KG1 (cell line): ENCODE results near the gene BTBD18.
A peak's percentile ranks its signal among the peaks of the same experiment; 100 is the strongest.

Experiments used
- DNase-seq: peaks from one replicate; lab custom pipeline; 2025; lab: John Stamatoyannopoulos, UW

The BTBD18 gene

GRCh38 chr11:57776031-57776521, 24.5 kb upstream of the BTBD18 start:
- DNase-seq = no peak

- DNase-seq = no peak
Measured at GRCh38 chr11:57775491-57775890, 23.9 kb upstream of the BTBD18 start.

GRCh38 chr11:57773026-57773598, 21.5 kb upstream of the BTBD18 start:
- no peak for DNase-seq

DNA sequence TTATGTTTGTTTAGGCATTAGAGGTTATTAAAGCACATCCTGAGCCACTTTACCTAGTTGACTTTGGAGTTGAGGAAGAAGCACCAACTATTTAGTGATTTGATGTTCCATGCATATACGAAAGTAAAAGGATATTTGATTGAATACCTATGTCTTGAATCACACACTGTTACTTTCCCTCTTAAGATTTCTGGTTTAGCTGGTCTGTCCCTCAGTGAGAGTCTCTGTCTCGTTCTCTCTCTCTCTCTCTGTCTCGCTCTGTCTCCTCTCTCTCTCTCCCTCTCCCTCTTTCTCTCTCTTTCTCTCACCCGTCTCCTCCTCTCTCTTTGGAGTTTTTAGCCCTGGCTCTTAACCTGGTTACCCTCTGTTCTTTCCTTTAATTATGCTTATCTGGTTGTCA, 20.9 kb upstream of the BTBD18 start:
- DNase-seq = no peak

DNA sequence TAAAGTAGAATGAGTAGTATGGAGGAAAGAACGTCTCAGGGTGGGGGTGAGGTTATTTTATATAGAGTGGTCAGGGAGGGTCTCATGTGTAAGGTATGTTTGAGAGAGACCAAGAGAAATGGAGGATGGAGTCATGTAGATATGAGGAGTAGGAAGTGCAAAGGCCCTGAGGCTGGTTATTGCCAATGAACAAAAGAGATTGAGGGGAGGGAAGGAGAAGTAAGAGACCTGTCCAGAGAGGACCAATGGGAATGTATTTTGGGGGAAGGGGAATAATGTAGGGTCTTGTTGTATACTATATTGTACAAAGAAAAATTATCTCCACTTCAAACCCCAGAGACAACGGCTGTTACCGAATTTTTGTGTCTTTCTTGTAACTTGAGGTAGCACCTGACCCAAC, 19.7 kb upstream of the BTBD18 start:
- DNase-seq = no peak

DNA sequence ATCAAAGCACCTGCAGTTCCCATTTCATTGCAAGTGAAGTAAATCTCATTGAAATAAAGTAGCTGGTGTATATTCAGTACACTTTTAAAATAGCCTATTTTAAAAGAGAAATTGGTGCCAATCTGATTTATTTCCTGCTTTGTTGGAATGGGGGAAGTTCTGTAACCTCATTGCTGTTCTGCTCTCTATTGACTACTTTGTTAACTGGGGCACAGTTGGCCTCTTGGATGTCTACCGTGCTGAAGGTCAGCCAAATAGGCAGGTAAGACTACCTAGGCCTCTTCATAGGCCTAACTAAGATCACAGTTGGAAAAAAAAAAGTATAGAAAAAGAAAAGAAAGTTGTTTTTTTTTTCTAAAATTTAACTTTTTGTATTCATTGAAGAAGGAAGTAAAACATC, 19.2 kb upstream of the BTBD18 start:
- DNase-seq = no peak

GRCh38 chr11:57764972-57765371, 13.4 kb upstream of the BTBD18 start:
- no peak for DNase-seq

DNA sequence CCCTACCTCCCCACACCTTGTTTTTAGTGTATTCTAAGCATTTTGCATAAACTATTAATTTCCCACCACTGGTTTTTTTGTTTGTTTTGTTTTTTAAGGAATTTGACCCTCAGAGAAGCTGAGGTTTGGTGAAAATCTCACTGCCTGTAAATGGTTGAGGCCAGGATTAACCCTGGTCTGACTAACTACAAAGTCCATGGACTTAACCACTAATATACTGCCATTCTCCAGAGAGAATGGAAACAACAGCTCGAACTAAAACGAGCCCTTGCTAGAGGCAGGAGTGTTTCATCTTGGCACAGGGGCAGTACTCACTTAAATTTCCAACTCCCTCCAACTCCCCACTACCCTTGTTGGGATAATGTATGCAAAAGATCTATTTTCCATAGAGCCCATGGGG, 12.9 kb upstream of the BTBD18 start:
- no peak for DNase-seq

- DNase-seq = no peak
Measured at GRCh38 chr11:57764021-57764420, 12.4 kb upstream of the BTBD18 start.

DNA sequence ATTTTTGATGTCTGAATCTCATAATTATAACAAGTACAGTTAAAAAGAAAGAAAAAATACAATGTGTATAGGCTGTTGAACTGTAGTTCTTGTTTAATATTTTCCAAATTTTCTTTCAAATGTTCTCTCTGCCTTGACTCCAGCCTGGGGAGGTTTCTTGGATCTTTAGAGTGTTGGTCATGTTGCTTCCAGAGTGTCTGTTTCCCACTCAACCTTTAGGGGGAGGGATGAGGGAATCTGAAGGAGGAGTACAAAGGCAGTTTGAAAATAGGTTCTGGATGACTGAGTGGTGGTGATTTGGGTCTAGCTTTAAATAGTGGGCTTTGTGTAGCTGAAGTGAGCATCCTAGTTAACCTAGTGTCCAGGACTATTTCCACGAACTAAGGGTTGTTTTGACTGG, 11.9 kb upstream of the BTBD18 start:
- no peak for DNase-seq

- DNase-seq = no peak
Measured at GRCh38 chr11:57762235-57762861, 10.7 kb upstream of the BTBD18 start.

GRCh38 chr11:57761301-57762234, 9.9 kb upstream of the BTBD18 start, which contains the start of gene CTNND1:
Gene CTNND1, plus strand, starts transcription at chr11:57761802. Its CDS starts 29,677 bp downstream, at chr11:57791479.
- DNase-seq = no peak

GRCh38 chr11:57758174-57758573, 6.6 kb upstream of the BTBD18 start:
- DNase-seq = no peak

DNA sequence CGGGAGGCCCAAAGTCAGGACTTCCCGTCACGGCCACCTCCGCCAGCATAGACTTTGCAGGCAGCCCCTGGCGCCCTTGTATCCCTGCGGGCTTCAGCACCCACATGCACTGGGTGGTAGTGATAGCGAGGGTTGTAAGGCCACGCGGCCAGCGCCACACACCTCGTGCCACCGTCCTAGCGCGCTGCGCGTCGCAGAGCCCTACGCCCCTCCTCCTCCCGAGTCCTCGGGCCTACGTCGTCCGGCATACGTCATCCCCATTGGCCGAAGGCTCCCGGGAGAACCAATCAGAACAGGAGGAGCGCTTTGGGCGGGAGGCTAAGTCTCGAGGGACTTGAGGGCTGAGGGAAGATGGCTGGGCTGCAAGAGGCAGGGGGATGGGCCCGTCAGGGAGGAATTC, 1.3 kb upstream of the BTBD18 start:
- DNase-seq = no peak

GRCh38 chr11:57751176-57751575, 443 bp downstream of the BTBD18 start:
- no peak for DNase-seq

DNA sequence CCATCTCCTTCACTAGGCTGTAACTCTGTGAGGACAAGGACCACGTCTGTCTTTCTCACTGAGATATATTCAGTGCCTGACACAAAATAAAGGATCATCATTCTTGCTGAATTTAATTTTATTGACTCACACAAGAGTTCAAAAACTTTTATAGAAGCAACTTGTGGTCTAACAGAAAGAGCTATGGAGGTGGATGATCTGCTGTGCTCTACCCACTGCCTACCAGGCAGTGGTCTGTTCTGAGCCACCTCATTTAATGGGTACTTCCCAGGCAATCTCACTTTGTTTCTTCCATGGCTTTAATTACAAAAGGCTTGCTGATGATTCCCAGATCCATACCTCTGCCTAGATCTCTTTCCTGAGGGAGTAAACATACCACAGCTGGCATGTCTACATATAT, 4.7 kb downstream of the BTBD18 start:
- no peak for DNase-seq

DNA sequence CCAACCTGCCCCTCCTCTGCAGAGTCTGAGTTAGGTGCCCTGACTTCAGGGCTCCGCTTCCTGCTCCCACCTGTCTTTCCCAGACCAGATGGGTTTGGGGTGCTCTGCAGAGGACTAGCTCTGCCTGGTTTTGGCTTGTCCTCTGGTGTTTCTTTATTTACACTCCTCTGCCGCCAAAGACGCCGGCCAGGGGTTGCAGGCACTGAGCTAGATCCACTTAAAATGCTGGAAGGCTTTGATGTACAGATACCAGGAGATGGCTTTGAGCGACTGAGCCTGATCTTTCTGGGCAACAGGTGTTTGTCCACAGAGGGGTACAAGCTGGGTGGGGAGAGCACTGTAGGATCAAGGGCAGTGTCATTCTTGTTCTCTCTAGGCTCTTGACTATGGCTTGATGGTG, 6.4 kb downstream of the BTBD18 start:
- DNase-seq = no peak

DNA sequence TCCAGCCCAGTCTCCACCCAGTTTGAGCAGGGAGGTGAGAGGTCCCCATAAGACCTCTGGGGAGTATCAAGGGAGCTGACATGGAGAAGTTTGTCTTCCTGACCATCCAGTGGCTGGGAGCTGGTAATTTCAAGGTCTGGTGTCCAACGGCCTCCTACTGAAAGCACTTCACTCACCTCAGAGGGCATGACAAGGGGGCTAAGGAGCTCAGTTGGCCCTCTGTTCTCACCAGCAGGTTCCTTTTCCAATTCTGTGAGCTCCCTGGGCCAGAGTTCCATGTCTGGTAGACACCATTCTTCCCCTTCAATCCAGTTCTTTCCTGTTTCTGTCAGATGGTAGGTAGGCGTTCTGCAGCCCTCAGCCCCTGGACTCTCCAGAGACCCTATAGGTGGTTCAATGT, 7.3 kb downstream of the BTBD18 start:
- no peak for DNase-seq

GRCh38 chr11:57742087-57742452, 9.5 kb downstream of the BTBD18 start:
- no peak for DNase-seq

DNA sequence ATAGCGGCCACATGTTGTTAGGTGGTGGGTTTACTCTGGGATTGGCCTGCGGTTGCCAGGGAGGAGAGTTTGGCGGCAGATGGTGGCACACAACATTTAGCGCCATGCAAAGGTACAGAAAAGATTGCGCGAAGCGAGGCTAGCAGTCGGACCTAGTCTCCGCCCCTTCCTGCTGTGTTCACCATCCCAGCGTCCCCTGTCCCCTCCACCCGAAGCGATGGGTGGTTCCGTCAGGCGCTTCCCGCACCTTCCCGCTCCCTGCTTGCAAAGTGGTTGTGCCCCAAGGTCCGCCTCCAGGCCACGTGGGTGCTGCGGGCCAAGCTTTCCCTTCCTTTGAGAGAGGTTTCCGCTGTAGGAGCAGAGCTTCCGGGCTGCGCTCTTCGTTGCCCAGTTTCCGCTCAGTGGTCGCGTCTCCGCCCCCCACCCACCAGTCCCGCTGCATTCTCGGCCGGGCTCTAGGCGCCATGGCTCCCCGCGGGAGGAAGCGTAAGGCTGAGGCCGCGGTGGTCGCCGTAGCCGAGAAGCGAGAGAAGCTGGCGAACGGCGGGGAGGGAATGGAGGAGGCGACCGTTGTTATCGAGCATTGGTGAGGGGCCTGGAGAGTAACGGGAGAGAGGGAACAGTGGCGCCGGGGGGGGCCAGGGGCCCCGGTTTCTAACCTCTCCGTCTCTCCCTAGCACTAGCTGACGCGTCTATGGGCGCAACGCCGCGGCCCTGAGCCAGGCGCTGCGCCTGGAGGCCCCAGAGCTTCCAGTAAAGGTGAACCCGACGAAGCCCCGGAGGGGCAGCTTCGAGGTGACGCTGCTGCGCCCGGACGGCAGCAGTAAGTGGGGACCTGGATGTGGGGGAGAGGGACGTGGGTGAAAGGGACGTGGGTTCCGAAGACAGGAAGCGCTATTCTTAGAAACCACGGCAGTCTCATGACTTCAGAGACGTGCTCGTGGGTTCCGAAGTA, 10.2 kb downstream of the BTBD18 start, which contains the start of gene SELENOH:
TSS of gene SELENOH (plus strand) at position 360 of the 955 bp plus-strand sequence. CDS start at position 465, 105 bp downstream.
- peak; percentile 99 for DNase-seq

DNA sequence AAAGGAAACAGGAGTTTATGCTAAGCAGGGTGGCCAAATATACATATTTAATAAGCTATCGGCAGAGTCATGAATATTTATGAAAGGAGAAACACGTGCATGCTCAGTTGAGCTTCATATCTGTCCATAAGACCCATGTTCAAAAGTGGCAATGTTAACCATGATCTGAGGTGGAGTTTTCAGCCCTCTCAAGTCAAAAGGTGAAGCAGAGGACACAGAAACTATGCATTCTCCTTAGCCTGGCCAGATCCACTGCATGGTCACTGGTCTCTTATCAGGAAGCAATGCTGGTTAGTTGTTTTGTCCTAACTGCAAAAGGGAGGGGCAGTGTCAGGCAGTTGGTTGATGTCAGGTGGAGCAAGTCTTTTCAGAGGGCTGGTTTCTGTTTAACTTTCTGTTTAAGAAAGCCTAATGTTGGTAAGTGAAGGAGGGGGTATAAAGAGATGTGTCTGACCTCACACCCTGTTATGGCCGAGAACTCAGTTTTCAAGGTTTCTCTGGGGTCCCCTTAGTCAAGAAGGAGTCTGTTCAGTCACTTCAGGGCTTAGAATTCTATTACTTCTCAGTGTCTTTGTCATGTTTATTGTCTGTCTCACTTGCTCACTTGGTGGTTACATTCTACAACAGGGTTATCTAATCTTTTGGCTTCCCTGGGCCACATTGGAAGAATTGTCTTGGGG, 15.9 kb downstream of the BTBD18 start:
- no peak for DNase-seq
